B cell (primary cell): Measurements from ENCODE around the gene PROM1.

Source experiments
- EZH2 ChIP-seq: IDR thresholded peaks from 2 replicates; pipeline ENCODE4 v1.6.1; 2012; ENCODE audit warnings: borderline replicate concordance, low read depth, mild to moderate bottlenecking, moderate library complexity, low read length; ENCODE audit not compliant: insufficient read depth, poor library complexity, severe bottlenecking
- TF ChIP-seq, protein P1 (sequence below): fragments of 200-600 bp; IDR thresholded peaks from one replicate; pipeline ENCODE4 v1.8.0; 2022; ENCODE audit warnings: antibody characterized with exemption, mild to moderate bottlenecking

DNA sequence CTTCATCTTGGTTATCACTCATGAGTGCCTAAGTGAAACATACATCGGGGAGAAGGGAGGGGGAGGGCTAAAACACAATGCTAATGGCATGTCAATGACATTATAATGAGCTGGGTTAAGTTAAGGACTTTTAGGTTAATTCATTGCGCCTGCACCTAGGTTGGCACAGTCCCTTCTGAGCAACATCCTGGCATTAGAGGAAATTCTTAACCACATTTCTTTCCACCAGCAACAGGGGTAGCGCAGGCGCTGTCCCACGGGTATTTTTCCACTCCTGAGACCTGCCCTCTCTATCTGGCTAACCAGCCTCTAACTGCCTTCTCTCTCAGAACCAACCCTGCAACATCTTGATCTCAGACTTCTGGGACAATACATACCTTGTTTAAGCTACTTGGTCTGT is 39.0 kb upstream of the PROM1 start:
- TF ChIP-seq, protein P1, sequence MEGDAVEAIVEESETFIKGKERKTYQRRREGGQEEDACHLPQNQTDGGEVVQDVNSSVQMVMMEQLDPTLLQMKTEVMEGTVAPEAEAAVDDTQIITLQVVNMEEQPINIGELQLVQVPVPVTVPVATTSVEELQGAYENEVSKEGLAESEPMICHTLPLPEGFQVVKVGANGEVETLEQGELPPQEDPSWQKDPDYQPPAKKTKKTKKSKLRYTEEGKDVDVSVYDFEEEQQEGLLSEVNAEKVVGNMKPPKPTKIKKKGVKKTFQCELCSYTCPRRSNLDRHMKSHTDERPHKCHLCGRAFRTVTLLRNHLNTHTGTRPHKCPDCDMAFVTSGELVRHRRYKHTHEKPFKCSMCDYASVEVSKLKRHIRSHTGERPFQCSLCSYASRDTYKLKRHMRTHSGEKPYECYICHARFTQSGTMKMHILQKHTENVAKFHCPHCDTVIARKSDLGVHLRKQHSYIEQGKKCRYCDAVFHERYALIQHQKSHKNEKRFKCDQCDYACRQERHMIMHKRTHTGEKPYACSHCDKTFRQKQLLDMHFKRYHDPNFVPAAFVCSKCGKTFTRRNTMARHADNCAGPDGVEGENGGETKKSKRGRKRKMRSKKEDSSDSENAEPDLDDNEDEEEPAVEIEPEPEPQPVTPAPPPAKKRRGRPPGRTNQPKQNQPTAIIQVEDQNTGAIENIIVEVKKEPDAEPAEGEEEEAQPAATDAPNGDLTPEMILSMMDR: no peak
- no peak for TF ChIP-seq EZH2
